ENCODE measurements around the gene STIMATE.

DNA sequence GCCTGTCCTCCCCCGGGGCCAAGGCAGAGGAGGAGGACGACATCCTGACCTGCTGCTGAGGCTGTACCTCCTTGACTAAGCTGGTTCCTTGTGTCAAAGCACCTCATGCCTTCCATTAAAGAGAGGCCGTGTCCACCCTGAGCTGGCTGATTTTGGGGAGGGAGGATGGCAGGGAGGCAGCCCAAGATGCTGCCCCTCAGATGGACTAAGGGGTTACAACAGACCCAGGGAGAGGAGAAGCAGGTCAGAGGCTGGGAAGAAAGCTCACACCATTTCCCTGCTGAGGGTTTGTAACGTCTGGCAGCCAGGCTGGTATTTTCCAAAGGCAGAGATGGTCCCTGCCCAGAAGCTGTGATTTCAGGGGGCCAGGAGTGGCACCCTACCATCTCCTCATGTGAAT lies 105.4 kb downstream of the STIMATE start:
- TF ChIP-seq, protein P1, sequence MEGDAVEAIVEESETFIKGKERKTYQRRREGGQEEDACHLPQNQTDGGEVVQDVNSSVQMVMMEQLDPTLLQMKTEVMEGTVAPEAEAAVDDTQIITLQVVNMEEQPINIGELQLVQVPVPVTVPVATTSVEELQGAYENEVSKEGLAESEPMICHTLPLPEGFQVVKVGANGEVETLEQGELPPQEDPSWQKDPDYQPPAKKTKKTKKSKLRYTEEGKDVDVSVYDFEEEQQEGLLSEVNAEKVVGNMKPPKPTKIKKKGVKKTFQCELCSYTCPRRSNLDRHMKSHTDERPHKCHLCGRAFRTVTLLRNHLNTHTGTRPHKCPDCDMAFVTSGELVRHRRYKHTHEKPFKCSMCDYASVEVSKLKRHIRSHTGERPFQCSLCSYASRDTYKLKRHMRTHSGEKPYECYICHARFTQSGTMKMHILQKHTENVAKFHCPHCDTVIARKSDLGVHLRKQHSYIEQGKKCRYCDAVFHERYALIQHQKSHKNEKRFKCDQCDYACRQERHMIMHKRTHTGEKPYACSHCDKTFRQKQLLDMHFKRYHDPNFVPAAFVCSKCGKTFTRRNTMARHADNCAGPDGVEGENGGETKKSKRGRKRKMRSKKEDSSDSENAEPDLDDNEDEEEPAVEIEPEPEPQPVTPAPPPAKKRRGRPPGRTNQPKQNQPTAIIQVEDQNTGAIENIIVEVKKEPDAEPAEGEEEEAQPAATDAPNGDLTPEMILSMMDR (IDR thresholded peaks at IDR 0.05), result no peak
- TF ChIP-seq POLR2A (IDR thresholded peaks at IDR 0.05), result no peak
